Measurements from ENCODE around the gene OXGR1. TPM values are rescaled to one million over a fixed set of nuclear protein-coding genes. Genes with fewer than 3 reads are reported as not detected.

The OXGR1 gene
- total and polyA plus RNA-seq, 2 of the 8 experiments (the other 6 are each of a cell fraction or from before 2014, with no cell fraction given): 0.34 to 1.8 TPM

DNA sequence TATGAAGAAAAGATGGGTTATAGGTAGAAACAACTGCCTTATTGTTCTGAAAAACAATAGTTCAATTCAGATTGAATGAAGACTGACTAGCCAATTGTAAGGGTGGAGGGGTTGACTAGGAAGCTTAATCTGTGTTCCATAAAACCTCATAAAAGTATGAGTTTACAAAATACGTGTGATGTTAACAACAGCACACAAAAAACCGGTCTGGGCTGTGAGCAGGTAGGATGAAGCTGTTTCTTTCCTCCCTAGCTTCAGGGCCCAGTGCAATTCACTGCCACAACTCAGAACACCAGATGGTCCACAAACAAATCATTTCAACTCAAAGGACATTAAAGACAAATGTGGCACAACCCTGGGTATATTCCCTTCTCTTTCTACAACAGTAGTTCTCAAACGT lies 3.2 kb downstream of the OXGR1 start (continued):
- TF ChIP-seq CREB1 (IDR thresholded peaks at IDR 0.05): no peak
- TF ChIP-seq CHD2 (IDR thresholded peaks at IDR 0.05; ENCODE audit: low read length): no peak
- TF ChIP-seq RXRA (IDR thresholded peaks at IDR 0.05; ENCODE audit: insufficient read depth, low read depth, low read length): no peak
- TF ChIP-seq TBP (IDR thresholded peaks at IDR 0.05; ENCODE audit: low read depth, low read length): no peak
